DMS114 treated with DMSO at 0.1 percent for 48 hours (cell line): ENCODE data around the gene TIGAR.

Experiments used
- DNase-seq: peaks from one replicate; lab custom pipeline; 2025; ENCODE audit not compliant: unreplicated experiment; lab: John Stamatoyannopoulos, UW

TIGAR gene

DNA sequence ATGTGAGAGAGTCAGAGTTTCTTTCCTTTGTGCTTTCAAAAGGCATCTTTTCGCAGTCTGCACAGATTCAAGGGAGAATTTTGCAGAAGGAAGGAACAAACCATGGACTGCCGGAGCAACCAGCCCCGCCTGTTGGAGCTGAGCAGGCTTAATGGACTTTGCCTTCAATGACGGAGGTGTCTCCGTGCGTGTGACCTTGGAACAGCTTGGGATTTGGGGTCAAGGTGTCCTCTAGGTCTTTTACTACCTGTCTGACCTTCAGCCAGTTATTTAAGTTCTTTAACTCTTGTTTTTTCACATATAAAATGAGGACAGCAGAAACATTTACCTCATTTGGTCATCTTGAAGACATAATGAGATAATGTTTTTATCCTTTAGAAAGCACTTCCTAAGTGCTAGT, 54.4 kb downstream of the TIGAR start:
- DNase-seq, result no peak

- DNase-seq, result no peak
Observed at GRCh38 chr12:4378772-4379171, 57.8 kb downstream of the TIGAR start.

DNA sequence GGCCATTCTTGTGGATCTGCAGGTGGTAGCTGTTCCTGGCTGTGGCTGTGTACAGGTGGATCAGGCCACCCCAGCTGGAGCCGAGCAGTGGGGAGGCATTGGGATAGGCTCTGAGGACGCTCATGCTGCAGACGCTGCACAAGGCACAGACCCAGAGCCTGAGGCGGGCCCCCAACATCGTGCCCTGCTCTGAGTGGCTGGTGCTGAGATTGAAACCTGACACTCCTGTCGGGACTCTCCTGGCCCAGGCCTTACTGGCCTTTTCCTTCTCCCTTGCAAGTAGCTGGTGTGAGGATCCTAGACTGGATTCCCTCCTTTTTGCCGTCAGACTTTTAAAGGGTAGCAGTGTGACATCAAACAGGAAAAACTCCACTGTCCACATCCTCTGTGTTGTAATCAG, 58.4 kb downstream of the TIGAR start, which contains the start of gene FGF23:
FGF23 (minus strand) TSS at position 308 of the 400 bp plus-strand sequence; CDS start at position 178, 130 bp downstream.
- no peak for DNase-seq

GRCh38 chr12:4380332-4380731, 59.3 kb downstream of the TIGAR start:
- no peak for DNase-seq

DNA sequence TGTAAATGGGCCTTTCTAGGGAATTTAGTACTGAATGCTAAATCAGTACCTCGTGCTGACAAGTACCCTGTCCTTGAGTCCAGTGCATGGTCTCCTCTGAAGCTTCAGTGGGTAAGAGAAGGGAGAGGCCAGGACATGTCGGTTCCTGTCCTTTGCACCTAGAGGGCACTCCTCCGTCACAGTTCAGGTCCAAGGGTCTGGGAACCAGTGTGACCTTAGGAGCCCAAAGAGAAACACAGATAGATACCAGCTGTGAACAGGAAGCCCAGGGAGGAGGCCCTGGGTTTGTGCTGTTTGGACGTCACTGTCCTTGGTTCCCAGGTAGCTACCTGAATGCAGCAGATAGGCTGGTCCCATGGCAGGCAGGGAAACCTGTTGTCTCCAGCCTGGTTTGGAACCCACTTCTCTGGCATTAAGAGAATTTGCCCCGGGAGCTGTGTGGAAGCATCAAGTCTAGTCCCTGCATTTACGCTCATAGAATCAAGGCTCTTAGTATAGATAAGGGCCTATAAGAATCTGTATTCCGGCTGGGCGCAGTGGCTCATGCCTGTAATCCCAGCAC, 62.4 kb downstream of the TIGAR start:
- DNase-seq, result no peak

DNA sequence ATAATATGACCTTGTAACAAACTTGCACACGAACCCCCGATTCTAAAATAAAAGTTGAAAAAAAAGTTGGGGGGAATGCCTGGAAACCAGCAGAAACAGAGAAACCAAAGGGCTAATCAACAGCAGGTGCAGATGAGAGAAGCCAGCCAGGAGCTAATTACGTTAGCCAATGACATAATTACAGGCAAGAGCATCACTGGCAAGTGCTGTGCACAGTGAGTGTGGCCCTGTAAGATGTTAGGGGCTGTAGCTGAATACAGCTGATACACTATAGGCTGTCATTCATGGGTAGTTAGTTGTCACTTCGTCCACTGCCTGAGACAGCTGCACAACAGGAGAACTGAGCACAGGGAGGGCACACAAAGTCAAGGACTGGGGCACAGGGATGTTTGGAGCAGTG, 65.8 kb downstream of the TIGAR start:
- no peak for DNase-seq

- DNase-seq, result no peak
Observed at GRCh38 chr12:4387607-4388006, 66.6 kb downstream of the TIGAR start.

DNA sequence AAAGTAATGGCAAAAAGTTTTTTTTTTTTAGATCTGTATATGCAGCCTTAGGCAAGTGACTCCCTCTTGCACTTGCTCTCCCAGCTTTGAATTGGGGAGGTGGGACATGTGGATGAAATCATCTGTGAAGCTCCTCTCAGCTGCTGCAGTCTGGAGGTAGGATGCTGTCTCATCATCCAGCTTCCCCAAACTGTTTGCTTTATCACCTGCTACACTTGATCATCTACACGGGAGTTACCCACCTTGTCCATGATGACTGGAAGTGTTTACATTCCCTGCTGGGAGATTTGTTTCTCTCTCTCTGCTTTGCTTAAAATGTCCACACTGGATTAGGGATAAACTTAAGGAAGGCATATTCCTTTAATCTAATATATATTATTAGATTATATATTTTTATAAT, 67.0 kb downstream of the TIGAR start:
- DNase-seq, result no peak

GRCh38 chr12:4388662-4389061, 67.6 kb downstream of the TIGAR start:
- no peak for DNase-seq

DNA sequence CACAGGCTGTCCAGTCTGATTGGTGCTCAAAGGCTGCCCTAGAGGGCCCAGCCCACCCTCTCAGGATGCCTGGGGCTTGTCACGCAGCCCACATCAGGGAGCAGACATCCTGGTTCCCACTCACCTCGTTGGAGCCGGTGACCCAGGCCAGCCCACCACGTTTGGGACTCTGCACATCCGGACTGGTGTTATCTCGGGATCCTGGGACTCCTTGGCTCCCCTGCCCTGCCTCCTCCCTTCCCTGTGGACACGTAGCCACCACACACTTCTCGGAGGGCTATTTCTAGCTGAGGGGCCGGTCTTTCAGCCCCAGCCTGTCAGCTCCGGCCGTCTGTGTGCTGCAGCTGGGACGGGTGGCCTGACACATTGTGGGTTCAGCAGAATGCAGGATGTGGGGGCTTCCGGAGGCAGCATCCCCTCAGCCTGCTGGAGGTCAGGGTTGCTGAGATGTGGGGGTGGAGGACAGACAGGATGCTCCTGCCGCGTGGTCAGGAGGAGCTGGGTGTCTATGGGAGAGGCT, 71.3 kb downstream of the TIGAR start:
- DNase-seq, result no peak

- no peak for DNase-seq
Observed at GRCh38 chr12:4393211-4393610, 72.2 kb downstream of the TIGAR start.

DNA sequence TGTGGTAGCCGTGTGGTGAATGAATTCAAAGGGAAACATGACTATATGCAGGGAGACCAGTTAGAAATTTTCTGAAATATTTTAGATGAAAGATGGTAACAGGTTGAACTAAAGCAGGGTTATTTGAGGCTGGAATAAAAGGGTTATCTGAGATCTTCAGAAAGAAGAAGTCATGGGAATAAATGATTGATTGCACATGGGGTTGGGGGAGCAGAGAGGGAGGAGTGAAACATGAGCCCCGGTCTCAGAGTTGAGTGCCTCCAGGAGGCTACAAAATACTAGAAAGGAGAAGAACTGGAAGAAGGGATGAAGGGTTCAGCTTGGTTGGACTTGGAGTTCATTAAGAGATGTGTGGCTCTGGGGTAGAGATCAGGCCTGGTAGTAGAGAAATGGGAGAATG, 74.8 kb downstream of the TIGAR start:
- DNase-seq, result no peak

DNA sequence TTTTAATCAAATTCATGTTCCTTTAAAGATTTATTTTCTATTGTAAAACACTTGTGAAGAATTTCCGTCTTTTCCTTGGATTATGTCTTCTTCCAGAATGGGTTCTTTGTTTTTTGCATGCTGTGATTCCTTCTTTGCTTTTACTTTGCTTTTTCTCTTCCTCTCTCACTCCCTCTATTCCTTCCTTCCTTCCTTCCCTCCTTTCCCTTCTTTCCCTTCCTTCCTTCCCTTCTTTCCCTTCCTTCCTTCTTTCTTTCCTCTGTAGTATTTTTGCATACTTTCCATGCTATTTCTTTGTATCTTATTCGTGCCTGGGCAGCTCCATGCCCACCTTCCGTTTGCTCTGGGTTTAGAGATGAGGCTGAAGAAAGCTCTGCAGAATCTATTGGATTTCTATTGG, 80.1 kb downstream of the TIGAR start:
- DNase-seq, result no peak

- no peak for DNase-seq
Observed at GRCh38 chr12:4402996-4403395, 82.0 kb downstream of the TIGAR start.
